Measurements from ENCODE around the gene VSX2.
A peak's percentile ranks its signal among the peaks of the same experiment; 100 is the strongest.

Gene VSX2

DNA sequence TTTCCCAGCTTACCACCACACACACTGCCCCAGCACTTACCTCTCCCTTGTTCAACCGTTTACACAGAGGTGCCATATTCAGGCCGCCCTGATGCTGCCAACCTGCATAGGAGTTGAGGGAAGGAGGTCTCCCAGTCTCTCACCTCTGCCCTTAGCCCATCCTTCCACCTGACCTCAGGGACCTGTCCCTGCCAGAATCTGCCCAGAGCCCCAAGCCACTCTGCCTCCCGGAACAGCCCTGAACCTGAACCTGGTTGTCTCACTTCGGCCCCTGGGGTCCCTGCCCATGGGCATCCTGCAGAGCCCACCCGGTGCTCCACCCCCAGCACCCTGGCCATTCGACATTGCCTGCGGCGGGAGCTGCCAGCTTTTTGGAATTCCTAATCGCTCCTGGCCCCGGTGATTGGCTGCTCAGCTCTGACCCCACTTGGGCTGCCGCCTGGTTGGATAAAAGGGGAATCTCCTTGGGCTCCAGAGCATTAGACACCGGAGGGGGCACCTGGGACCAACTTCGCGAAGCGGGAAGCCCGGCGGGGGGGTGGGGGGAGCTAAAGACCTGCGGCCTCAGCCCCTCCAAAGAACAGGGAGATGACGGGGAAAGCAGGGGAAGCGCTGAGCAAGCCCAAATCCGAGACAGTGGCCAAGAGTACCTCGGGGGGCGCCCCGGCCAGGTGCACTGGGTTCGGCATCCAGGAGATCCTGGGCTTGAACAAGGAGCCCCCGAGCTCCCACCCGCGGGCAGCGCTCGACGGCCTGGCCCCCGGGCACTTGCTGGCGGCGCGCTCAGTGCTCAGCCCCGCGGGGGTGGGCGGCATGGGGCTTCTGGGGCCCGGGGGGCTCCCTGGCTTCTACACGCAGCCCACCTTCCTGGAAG is at the start of gene VSX2:
VSX2 (plus strand) TSS at position 476 of the 874 bp plus-strand sequence; CDS start at position 589, 113 bp downstream.
- peak; percentile 40 for FAIRE-seq

DNA sequence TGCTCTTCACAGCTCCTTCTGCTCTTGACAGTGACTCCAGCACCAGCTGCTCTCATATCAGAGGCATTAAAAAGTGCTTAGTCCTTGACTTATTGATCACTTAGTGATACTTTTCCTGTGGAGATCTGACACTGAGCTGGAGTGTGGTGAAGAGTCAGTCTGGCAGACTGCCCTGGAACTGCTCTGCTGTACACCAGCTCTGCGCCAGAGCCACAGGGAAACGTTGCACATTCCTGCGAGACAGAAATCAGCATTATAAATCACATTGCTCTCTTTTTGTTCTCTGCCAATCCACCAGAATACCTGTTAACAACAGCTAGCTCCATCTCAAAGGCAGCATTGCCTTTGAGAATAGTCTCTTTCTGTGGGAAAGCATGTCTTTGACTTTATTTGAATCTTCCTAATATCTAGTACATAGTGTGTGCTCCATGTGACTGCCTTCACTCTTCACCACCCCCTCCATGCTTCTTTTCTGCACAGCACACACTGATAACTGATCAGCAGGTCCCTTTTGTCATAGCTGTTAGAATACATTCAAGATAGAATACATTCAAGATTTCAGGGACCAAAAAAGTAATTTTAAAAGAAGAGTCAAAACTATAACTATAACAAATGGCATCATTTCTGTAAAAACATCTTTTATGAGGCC is 48.2 kb upstream of the VSX2 start:
- peak; percentile 59 for FAIRE-seq
- DNase-seq (ENCODE audit: insufficient read length, low spot score) = no peak

More for the DNA sequence above, at the start of gene VSX2:
- DNase-seq (ENCODE audit: insufficient read length, low spot score) = no peak

DNA sequence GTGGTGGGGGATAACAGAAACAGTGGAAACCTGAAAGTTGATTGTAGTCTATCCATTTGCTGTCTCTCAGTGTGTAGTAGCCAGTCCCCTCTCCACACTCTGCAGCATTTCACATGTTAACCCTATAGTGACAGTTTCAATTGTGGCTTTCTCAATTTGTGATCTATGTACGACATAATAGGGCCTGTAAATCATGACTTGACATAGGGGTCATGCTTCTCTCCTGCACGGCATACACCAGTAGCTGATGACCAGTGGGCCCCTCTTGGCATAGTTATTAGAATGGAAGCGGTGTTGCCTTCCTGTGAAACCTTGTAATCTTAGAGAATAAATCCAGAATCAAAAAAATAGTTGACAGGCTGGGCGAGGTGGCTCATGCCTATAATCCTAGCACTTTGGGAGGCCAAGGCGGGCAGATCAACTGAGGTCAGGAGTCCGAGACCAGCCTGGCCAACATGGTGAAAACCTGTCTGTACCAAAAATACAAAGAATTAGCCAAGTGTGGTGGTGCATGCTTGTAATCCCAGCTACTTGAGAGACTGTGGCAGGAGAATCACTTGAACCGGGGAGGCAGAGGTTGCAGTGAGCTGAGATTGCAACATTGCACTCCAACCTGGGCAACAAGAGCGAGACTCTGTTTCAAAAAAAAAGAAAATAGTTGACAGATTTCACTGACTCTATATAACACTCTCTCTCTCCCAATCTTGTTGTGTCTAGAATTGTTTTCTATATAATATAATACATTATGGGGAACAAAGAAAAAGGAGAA is 44.6 kb upstream of the VSX2 start:
- DNase-seq (ENCODE audit: insufficient read length, low spot score) (no peak), FAIRE-seq (peak; percentile 59)

DNA sequence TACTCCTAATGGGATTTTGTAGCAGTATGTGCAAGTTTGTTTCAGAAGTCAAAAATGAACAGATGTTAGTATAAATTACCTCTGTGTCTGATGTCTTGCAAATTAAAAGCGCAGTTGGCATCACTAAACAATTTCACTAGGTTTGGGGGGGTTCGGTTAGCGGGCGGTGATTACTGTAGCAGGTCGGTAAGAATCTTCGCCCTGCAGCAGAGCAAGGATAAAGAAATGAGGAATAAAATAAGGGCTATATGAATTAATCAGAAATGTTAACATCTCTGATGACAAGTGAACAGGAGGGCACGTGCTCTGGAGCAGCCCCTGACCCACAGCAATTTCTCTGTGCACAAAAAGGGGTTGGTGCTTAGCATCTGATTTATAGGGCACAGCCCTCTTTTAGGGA is 43.6 kb upstream of the VSX2 start:
- no peak for DNase-seq (ENCODE audit: insufficient read length, low spot score)
- peak; percentile 49 for FAIRE-seq

DNA sequence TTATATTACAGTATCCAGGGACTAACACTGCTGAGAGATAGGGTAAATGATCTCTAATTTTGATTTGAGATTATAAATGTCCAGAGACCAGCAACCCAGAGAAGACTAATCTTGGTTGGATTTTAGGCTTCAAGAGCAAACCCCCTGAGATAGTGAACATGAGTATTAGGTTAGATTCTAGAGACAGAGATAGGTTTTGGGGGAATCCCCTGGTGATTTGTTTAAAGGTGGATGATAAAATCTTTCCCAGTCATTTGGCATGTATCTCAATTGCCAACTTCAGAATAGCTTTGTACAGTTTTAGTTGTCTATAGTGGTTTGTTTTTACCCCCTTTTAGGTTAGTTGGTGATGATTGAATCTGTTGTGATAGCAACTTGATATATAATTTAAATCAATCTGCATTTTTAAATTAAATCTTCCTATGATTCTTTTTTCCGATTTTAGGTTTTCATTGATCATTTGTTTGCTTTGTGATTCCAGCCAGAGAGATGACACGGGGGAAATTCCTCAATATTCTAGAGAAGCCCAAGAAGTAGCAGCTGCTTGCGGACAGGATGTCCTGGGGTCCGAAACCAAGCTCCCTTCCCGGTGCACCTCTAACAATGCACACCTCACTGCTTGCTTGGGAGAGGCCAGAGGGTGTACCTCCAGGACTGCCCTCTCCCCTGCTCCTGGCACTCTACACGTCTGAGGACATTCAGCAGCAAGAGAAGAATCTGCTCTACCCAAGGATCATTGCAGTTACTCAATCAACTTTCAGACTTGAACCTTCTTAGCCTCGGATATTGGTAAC is 40.6 kb upstream of the VSX2 start:
- DNase-seq (ENCODE audit: insufficient read length, low spot score) = no peak
- peak; percentile 74 for FAIRE-seq

DNA sequence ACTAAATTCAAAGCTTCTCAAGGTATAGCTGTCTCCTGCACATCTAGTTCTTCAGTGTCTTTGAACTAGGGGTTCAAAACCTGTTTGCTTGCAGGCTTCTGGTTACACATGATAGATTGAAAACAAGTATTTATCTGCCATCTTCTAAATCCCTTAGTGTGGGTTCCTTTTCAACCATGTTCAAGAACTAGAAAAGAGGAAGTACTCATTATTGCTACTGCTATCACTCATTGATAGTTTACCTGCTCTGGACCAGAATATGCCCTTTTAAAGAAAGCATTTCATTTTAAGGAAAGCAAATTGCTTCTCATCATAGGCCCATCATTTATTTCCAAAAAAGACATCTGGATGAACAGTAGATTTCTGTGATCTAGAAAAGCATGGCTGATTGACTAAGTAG is 37.1 kb upstream of the VSX2 start:
- FAIRE-seq (no peak), DNase-seq (ENCODE audit: insufficient read length, low spot score) (no peak)

DNA sequence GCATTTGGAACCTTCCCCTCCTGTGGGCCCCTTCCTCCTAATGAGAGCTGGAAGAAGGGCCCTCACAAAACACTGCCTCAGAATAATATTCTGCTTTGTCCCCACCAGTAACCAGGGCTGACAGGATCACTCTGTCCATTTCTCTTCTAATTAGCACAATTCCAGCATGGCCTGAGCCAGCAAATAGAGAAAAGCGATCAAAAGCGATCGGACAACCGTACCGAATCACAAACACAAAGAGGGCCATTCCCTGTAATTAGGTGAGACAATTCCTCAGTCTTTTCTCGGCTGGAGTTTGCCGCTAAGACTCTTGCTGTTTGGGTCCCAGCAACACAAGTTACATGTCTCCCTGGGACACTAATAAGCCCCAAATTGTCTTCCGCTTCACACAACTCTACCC is 35.6 kb upstream of the VSX2 start:
- FAIRE-seq (no peak), DNase-seq (ENCODE audit: insufficient read length, low spot score) (no peak)

DNA sequence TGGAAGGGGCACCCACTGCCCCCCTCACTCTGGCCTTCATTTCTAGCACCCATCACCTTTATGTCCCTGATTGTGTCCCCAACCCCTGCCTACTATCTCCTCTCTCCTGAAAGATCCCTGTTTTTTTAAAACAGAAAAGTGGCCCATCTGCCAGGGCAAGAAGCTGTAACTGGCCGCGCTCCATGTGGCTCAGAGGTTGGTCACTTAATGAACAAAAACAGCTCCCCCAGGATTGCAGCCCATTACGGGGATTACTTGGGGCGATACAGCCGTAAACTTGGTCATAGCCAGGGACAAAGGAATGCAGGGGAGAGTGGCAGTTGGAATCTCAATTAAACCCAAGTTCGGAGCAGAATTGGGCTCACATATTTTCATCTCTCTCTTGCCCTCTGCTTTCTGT is 34.8 kb upstream of the VSX2 start:
- DNase-seq (ENCODE audit: insufficient read length, low spot score) = no peak
- peak; percentile 71 for FAIRE-seq

DNA sequence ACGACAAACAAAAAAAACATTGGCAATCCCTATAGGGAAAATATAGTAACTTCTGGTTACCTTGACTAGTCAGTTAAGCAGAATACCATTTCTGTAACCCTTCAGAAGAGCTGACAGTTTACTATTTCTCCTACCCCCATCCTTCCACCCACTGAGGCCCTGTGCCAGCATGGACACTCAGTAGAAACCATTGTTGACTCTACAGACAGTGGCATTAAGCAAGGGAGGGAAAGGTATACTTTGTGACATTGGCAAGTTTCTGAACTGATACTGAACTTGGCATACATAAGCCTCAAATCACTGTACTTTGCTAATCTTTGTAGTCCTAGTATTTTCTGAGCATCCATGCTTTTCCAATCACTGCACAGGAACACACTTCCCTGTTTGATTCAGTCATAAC is 33.4 kb upstream of the VSX2 start:
- FAIRE-seq (peak; percentile 78), DNase-seq (ENCODE audit: insufficient read length, low spot score) (no peak)

DNA sequence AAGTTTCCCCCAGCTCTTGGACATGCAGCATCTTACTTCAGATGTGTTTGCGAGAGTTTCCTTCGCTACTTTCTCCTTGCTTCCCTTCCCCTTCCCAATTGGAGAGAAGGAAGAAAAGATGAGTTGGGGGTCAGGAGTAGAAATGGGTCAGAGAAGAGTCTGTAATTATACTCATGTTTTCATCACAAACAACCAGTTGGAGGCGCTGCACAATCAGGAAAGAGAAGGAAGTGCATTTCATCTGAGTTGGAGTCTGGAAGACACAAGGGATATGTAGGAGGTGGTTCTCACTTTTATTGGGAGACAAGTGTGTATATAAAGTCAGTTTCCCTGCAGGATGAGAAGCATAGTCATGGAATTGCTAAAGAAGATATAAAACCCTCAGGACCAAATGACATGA is 31.3 kb upstream of the VSX2 start:
- FAIRE-seq (peak; percentile 68), DNase-seq (ENCODE audit: insufficient read length, low spot score) (no peak)

DNA sequence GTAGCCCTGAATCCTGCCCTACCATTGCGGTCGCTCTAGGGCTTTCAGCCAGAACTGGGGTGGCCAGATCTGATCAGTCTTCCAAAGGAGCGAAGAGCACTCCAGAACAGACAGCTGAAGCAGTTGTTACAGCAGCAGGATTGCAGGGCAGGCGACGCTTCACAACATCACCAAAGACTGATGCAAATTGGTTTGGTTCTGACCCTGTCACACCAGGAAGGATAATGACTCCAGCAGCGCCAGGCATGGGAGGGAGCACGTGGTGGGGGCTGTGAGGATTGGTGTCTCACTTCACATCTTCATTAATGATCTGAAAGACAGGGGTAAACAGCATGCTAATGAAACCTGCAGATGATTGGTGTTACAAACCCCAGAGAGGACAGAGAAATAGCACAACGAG is 30.6 kb upstream of the VSX2 start:
- DNase-seq (ENCODE audit: insufficient read length, low spot score) = no peak
- no peak for FAIRE-seq

DNA sequence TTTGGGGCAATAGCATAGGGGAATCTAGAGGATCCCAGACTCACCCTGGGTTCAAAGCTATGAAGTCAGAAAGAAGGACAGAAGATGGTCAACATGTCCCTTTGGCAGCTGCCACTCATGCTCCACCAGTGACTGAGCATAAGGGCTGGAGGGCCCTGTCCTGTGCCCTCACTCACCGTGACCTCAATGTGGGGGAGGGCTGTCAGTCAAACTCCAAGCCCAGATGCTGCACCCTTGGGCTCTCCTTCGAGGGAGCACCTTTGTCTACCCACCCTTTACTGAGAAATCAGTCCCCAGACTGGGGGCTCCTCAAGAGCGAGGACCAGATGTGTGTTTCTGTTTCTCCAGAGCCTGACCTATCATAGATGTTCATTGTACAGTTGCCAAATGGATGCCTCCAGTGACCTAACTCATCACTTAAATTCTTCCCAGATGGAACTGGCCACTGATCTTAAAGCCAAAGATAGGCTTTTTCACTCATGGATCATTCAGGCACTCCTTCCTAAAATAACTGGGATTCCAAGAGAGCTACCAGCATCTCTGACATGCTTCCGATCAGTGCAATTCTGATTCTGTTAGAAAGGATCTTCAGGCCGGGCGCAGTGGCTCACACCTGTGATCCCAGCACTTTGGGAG is 27.2 kb upstream of the VSX2 start:
- DNase-seq (ENCODE audit: insufficient read length, low spot score) (no peak), FAIRE-seq (peak; percentile 66)

DNA sequence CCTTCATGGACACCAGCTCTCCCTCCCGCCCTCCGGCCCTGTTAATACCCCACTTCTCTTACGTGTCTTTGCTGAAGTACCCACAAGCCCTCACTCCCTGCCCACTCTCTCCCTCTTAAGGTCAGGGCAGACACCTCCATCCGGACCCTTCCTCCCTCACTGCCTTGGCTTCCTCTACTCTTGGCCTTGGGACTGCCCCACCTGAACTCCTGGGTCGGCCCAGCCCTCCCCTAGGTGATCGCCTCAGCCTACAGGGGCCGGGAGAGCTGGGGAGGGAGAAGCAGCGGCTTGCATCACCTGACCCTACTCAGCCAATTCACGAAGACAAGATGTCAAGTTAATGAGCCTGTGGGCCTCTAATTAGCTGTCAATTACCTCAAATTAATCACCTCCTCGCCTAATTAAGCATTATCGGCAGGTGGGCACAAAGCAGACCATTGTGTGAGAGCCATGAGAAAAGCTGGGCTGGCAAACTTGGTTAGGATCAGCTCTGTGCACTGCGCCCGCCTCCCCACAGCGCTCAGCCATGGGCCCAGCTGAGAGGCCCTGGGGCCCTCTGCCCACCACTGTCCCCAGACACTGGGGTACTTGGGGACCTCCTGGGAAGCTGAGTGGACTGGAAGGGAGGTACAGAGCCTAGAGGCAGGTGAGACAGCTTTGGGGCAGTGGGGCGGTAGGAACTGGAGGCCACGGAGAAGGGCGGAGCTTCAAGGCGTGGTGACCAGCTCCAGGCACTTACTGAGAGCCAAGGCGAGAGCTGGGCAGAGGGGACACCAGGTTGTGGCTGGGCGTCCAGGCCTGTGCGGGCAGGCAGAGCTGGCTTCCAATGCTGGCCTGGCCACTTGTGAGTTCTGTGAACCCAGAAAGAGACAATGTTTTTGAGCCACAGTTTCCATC is 25.1 kb upstream of the VSX2 start:
- DNase-seq (ENCODE audit: insufficient read length, low spot score) (no peak), FAIRE-seq (peak; percentile 16)

DNA sequence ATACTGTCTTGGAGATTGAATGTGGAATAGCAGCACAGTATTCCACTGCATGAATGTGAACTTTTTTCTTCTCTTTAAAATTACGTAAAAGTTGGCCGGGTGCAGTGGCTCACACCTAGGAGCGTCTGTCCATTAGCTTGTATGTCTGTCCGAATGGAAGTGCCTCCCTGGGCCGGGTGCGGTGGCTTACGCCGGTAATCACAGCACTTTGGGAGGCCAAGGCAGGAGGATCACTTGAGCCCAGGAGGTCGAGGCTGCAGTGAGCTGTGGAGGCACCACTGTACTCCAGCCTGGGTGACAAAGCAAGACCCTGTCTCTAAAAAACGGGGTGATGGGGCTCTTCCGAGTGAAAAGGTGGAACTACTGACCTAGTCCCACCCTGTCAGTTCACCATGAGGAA is 22.6 kb upstream of the VSX2 start:
- DNase-seq (ENCODE audit: insufficient read length, low spot score) = no peak
- no peak for FAIRE-seq

DNA sequence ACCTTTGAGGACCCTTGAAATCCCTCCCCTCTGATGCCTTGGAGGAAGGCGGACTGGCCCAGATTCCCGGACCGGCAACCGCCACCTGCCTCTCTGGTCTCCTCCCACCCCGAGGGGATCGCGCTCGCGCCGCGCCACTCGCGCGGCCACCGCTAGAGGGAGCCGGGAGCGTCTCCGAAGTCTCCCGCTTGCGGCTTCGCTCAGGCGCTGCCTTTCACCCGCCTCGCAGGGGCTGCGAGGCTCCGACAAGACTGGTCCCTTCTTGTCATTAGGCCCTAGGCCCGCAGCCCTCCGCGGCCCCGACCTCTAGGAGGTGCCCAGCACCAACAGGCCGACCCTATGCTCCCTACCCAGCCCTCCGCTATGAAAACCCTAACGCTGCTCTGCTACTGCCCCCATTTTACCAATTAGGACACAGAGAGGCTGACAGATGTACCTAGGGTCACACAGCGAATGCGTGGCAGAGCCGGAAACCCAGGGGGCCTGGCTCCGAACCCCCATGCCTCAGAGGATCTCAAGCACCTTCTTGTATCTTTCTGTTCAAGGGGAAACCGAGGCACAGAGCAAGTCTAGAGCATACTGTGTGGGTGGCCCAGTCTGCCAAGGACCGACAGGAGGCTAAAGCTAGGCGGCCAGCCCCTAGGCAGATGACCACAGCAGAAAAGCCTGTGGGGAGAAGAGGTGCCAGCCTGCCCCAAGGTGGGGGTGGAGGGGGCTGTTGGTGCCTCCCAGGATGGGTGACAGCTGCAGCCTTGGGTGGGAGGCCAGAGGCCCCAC is 21.4 kb upstream of the VSX2 start:
- FAIRE-seq = peak; percentile 99
- DNase-seq (ENCODE audit: insufficient read length, low spot score) = peak; percentile 98

DNA sequence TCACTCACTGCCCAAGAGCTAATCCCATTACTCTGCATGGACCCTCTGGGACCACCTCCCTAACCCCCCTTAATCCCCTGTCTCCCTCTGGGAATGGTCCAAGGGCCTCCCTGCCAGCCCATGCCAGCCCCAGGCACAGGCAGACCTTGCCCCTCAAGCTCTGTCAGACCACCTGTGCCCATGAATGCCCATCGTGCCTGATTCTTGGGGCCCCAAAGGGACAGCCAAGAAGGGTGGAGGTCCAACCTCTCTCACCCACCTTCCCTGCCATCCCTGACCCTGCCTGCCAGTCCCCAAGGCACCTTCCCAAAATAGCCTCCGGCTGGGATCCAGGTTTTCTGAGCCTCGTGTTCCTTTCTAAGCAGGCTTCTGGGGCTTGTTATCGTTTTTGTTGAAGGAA is 20.8 kb upstream of the VSX2 start:
- DNase-seq (ENCODE audit: insufficient read length, low spot score) = no peak
- peak; percentile 13 for FAIRE-seq

DNA sequence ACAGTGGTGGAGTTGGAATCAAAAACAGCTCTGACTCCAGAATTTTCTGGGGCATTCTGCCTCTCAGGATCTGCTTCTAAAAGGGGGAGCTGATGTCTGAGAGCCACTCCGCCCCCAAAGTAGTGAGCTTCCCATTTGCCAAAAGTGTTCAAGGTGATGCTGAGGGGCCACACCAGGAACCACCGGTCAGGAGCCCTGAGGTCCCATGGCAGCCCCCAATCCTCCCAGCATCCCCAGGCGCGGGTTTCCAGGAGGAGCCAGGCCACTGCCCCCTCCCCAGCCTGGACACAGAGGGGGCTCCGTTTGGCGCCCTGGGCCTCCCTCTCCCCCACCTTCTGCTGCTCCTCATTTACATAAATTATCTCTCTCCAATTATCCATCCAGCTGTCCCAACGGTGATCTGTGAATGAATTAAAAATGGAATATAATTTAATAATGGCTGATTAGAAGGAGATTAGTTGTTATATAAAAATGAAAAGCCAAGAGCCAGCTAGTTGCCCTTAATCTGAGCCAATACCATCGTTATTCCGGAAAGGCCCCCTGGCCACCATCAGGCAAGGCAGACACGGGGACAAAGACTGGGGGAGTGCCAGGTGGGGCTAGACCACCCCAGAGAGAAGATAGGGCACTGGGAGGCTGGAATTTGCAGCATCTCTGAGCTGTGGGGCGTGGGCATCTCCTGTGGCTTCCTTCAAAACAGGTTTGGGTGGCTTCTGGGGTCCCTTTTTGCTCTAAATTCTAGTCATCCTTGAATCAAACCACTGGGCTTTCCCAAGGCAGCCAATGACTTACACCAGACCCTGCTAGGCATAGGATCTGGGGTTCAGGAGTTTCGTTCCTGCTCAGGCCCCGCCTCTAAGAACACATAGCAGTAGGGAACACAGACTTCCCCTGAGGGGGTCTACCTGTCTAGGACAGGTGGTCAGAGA is 19.7 kb upstream of the VSX2 start:
- no peak for DNase-seq (ENCODE audit: insufficient read length, low spot score)
- FAIRE-seq = no peak

All from HTR-8/SVneo (cell line).